Hindlimb muscle (tissue), 1 donor: Measurements from ENCODE around the gene TSPAN9. TPM values are rescaled to one million over a fixed set of nuclear protein-coding genes. Genes with fewer than 3 reads are reported as not detected.

Source experiments
- DNase-seq: peaks from one replicate; pipeline ENCODE4 v3.0.0-alpha.2; 2013
- polyA plus RNA-seq: library from polyadenylated mRNA; unstranded; fragments of 120-200 nt; gene quantifications from one replicate; pipeline ENCODE4 v1.2.1, GENCODE V29; 2013; ENCODE audit not compliant: insufficient read length

Gene TSPAN9
- polyA plus RNA-seq, 1 donor = 98.9 TPM

DNA sequence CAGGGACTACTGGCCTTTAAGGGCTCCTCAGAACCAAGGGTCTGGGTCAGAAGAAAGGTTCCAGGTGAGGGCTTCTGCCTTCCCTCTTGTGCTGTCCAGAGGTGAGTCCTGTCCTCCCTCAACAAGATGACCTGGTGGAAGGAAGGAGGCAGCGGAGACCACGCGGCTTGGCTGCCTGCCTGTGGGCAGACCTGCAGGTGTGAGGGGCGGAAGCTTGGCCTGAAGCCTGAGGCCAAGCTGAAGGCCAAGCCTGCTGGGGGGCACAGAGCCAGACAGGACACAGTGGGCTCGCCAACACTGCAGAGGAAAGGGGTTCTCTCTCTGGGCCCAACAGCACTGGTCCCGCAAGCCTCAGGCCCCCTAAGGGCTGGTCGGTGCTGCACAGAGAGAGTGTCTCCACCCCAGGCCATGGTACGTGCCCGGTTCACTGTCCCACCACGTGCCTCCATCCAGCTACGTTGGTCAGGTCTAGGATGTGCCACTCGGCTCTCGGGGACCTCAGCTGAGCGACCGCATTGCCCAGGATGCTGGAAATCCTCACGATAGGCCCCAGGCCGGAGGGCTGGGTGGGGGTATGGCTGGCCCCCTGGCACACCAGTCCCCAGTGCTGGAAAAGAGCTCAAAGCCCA, 243.8 kb downstream of the TSPAN9 start:
- no peak for DNase-seq

- DNase-seq = no peak
These were observed 244.7 kb downstream of the TSPAN9 start for GRCh38 chr12:3321881-3322280.

GRCh38 chr12:3323002-3323685, 246.0 kb downstream of the TSPAN9 start:
- no peak for DNase-seq

DNA sequence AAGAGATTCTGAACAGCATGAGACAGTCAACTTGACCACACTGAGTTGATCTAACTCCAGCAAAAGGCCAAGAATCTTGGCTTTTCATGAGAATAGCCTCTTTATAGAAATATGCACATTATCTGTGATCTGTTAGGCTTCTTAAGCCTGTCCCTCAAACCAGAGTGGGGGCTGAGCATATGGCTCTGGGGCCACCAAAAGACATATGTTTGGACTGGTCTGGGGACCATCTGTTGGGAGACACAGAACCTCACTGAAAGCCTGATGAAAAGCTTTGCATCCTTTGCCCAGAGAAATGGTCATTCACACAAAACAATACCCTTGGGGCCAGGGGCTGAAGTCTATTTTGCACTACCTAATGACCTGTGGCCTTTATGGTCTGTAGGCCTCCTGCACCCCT, 248.6 kb downstream of the TSPAN9 start:
- DNase-seq = no peak

- DNase-seq = no peak
These were observed 249.1 kb downstream of the TSPAN9 start for GRCh38 chr12:3326156-3326849.

DNA sequence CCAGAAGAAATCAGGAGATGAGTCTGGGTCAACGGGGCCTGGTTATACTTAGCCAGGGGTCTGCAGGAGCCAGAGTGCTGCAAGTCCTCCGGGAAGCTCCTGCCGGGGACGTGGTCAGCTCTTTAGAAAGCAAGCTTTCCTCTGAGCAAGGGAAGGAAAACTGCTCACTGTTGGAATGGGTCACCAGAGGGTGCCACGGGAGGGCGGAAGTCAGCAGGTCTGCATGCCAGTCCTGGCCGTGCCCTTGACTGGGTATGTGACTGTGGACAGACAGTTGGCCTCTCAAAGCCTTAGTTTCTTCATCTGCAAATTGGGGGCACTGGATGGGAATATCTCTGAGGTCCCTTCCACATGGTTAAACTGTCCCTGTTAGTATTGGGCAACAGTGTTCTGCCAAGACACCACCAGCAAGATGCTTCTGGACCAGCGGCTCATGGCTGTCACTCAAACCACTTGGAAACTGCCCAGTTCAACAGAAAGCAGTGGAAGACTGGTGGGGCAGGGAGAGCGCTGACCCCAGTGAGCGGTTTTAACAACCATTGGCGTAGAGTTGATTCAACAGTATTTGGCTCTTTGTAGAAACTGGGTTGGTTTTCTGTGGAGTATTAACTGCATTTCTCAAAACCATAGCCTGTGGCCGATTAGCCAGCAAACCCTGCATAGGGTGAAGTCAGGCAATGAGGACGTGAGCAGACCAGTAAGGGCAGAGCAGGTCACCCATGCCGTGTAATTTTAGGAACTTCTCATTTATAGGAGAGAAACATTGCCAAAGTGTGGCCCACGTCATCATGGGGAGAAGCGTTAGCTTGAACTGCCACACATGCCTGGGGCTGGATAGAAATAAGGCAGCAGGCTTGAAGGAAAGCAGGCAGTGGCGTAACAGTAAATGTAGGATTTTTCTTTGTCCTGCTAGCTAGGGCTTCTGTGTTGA, 249.9 kb downstream of the TSPAN9 start:
- no peak for DNase-seq

GRCh38 chr12:3328081-3328480, 250.9 kb downstream of the TSPAN9 start:
- no peak for DNase-seq

GRCh38 chr12:3328571-3328970, 251.4 kb downstream of the TSPAN9 start:
- no peak for DNase-seq

DNA sequence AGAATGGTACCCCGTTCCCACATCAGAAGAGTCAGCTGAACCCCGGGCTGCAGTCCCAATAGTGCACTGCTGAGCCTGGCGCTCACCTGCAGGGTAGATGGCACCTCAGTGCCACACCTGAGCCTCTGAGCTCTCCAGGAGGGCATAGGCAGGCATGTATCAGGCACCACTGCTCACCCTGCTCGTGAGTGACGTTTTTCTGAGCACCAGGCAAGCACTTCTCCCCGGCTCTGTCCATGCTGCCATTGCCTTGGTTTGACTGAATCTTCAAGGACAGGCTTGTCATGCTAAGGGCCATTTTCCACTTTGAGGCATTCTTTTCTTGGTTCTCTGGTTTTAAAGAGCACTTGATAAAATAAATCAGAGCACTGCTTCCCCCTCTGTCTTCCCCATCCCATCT, 252.2 kb downstream of the TSPAN9 start:
- no peak for DNase-seq

GRCh38 chr12:3330976-3331510, 253.9 kb downstream of the TSPAN9 start:
- DNase-seq = no peak

DNA sequence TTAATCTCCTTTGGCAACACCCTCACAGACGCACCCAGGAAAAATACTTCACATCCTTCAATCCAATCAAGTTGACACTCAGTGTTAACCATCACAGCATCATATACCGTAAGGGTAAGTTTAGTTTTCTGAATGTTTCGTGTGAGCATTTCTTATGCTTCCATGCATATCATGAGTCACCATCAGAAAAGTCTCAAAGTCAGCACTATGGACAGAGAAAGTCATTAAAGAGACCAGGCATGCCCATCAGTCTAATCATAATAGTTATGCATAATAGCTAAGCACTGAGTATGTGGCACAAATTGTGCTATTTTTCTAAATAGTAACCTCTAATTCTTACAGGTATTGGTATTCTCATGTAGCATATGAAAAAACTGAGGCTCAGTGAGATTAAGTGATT, 255.0 kb downstream of the TSPAN9 start:
- no peak for DNase-seq

DNA sequence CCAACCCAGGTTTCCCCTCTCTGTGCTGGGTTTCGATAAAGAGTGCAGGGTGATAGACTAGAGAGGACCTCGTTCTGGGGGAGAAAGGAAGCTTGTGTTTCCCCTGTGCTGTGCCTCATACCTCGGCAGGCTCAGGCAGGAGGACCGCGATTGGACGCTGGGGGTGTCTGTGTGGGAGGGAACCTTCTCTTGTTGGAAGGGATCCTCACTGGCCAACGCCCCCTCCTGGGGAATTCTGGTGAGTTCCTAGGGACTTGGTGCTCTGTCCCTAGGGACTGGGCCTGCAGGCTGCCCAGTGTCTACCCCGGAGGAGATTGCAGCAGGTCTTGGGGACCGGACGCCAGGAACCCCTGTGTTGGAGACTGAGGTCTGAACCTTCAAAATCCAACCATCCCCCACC, 256.4 kb downstream of the TSPAN9 start:
- DNase-seq = no peak

GRCh38 chr12:3333991-3334391, 256.8 kb downstream of the TSPAN9 start:
- DNase-seq = no peak

DNA sequence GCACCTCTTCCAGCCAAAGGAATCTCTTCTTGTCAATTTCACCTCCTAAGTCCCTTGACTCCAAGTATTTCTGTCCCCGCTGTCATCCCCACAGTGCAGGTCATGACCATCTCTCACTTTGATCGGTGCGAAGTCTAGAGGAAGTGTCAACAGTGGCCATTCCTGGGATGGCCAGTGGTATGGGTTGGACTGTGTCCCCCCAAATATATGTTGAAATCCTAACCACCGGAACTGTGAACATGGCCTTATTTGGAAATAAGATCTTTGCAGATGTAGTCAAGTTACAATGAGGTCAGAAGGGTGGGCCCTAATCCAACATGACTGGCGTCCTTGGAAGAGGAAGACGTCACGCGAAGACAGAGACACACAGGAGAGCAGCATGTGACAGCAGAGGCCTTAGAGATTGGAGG, 257.9 kb downstream of the TSPAN9 start:
- no peak for DNase-seq

Other genes with a start within 250 kb of the TSPAN9 start
- gene NRIP2, start 242.3 kb upstream of the TSPAN9 start, polyA plus RNA-seq = 6.1 TPM
- gene TEX52, start 220.3 kb upstream of the TSPAN9 start, polyA plus RNA-seq = 0.79 TPM
- gene FOXM1, start 200.2 kb upstream of the TSPAN9 start, polyA plus RNA-seq = 16.9 TPM
- gene RHNO1, start 200.2 kb upstream of the TSPAN9 start, polyA plus RNA-seq = 22.9 TPM
- gene TULP3, start 186.5 kb upstream of the TSPAN9 start, polyA plus RNA-seq = 24.8 TPM
- 134 TPM for gene TEAD4, start 118.0 kb upstream of the TSPAN9 start, polyA plus RNA-seq